Activated T-cell treated with anti-CD3 and anti-CD28 coated beads, Interleukin-2, amount 50 U/mL, for 24 hours (primary cell): ENCODE results near the gene PHF2.

Source experiments
- DNase-seq: peaks from one replicate; pipeline ENCODE4 v3.0.0-alpha.2; 2020
- H3K27ac Mint-ChIP-seq: 2 replicates; pipeline ENCODE4 v1.8.0; 2020; ENCODE audit warnings: mild to moderate bottlenecking, mixed read lengths
- H3K27me3 Mint-ChIP-seq: 2 replicates; pipeline ENCODE4 v1.8.0; 2020; ENCODE audit warnings: mixed read lengths
- H3K36me3 Mint-ChIP-seq: 2 replicates; pipeline ENCODE4 v1.8.0; 2020; ENCODE audit warnings: low read depth, mixed read lengths
- H3K4me1 Mint-ChIP-seq: 2 replicates; pipeline ENCODE4 v1.8.0; 2020; ENCODE audit warnings: low read depth, mixed read lengths
- H3K4me3 Mint-ChIP-seq: 2 replicates; pipeline ENCODE4 v1.8.0; 2020; ENCODE audit warnings: mild to moderate bottlenecking, moderate library complexity, mixed read lengths
- H3K9me3 Mint-ChIP-seq: 2 replicates; pipeline ENCODE4 v1.8.0; 2020; ENCODE audit warnings: mixed read lengths

PHF2 gene

GRCh38 chr9:93597142-93597706, 20.8 kb downstream of the PHF2 start:
- Mint-ChIP-seq H3K4me3 (no peak overlapping the region), H3K27ac (no peak overlapping the region), H3K4me1 (peaks cover 72% of the 10 kb centered on the region), H3K27me3 (no peaks in the 10 kb centered on the region), H3K36me3 (no peaks in the 10 kb centered on the region), H3K9me3 (no peaks in the 10 kb centered on the region)
- no peak for DNase-seq

GRCh38 chr9:93597871-93598646, 21.7 kb downstream of the PHF2 start:
- Mint-ChIP-seq H3K4me3 (no peak overlapping the region), H3K36me3 (peaks cover 2% of the 10 kb centered on the region), H3K27me3 (no peaks in the 10 kb centered on the region), H3K9me3 (no peaks in the 10 kb centered on the region), H3K27ac (no peak overlapping the region), H3K4me1 (peaks cover 69% of the 10 kb centered on the region)
- DNase-seq: no peak

- Mint-ChIP-seq H3K4me3 (no peak overlapping the region), H3K9me3 (no peaks in the 10 kb centered on the region), H3K27me3 (no peaks in the 10 kb centered on the region), H3K36me3 (peaks cover 6% of the 10 kb centered on the region), H3K27ac (peak overlapping the region; percentile 71), H3K4me1 (peaks cover 64% of the 10 kb centered on the region)
- no peak for DNase-seq
Measured at GRCh38 chr9:93598647-93599241, 22.4 kb downstream of the PHF2 start.

- H3K27ac Mint-ChIP-seq: no peak overlapping the region
- no peaks in the 10 kb centered on the region for H3K27me3 Mint-ChIP-seq
- DNase-seq: peak; percentile 27
- H3K4me1 Mint-ChIP-seq: peaks cover 62% of the 10 kb centered on the region
- peaks cover 2% of the 10 kb centered on the region for H3K9me3 Mint-ChIP-seq
- H3K36me3 Mint-ChIP-seq: peaks cover 14% of the 10 kb centered on the region
- H3K4me3 Mint-ChIP-seq: no peak overlapping the region
Measured at GRCh38 chr9:93599571-93600403, 23.4 kb downstream of the PHF2 start.

- H3K36me3 Mint-ChIP-seq: peaks cover 19% of the 10 kb centered on the region
- H3K27me3 Mint-ChIP-seq: no peaks in the 10 kb centered on the region
- DNase-seq: peak; percentile 30
- no peak overlapping the region for H3K4me3 Mint-ChIP-seq
- H3K4me1 Mint-ChIP-seq: peaks cover 60% of the 10 kb centered on the region
- H3K9me3 Mint-ChIP-seq: peaks cover 7% of the 10 kb centered on the region
- no peak overlapping the region for H3K27ac Mint-ChIP-seq
Measured at GRCh38 chr9:93600504-93600903, 24.1 kb downstream of the PHF2 start.

GRCh38 chr9:93601063-93601462, 24.7 kb downstream of the PHF2 start:
- Mint-ChIP-seq H3K4me3 (no peak overlapping the region), H3K27ac (no peak overlapping the region), H3K4me1 (peaks cover 55% of the 10 kb centered on the region)

GRCh38 chr9:93601666-93602065, 25.3 kb downstream of the PHF2 start:
- peaks cover 56% of the 10 kb centered on the region for H3K4me1 Mint-ChIP-seq
- no peak for DNase-seq
- H3K36me3 Mint-ChIP-seq: peaks cover 28% of the 10 kb centered on the region
- H3K27ac Mint-ChIP-seq: no peak overlapping the region
- peaks cover 13% of the 10 kb centered on the region for H3K9me3 Mint-ChIP-seq
- H3K4me3 Mint-ChIP-seq: no peak overlapping the region
- no peaks in the 10 kb centered on the region for H3K27me3 Mint-ChIP-seq

More at GRCh38 chr9:93601063-93601462, 24.7 kb downstream of the PHF2 start:
- peaks cover 7% of the 10 kb centered on the region for H3K9me3 Mint-ChIP-seq
- H3K27me3 Mint-ChIP-seq: no peaks in the 10 kb centered on the region
- DNase-seq: no peak
- H3K36me3 Mint-ChIP-seq: peaks cover 22% of the 10 kb centered on the region

GRCh38 chr9:93603011-93603410, 26.6 kb downstream of the PHF2 start:
- Mint-ChIP-seq H3K4me3 (no peak overlapping the region), H3K36me3 (peaks cover 35% of the 10 kb centered on the region), H3K9me3 (peaks cover 20% of the 10 kb centered on the region), H3K27ac (no peak overlapping the region), H3K27me3 (no peaks in the 10 kb centered on the region), H3K4me1 (peaks cover 51% of the 10 kb centered on the region)
- no peak for DNase-seq

- Mint-ChIP-seq H3K27ac (no peak overlapping the region), H3K27me3 (no peaks in the 10 kb centered on the region), H3K4me3 (no peak overlapping the region), H3K36me3 (peaks cover 36% of the 10 kb centered on the region), H3K4me1 (peaks cover 42% of the 10 kb centered on the region), H3K9me3 (peaks cover 22% of the 10 kb centered on the region)
- no peak for DNase-seq
Measured at GRCh38 chr9:93603906-93604326, 27.5 kb downstream of the PHF2 start.

- no peak overlapping the region for H3K4me3 Mint-ChIP-seq
- H3K4me1 Mint-ChIP-seq: peaks cover 22% of the 10 kb centered on the region
- no peaks in the 10 kb centered on the region for H3K27me3 Mint-ChIP-seq
- H3K9me3 Mint-ChIP-seq: peaks cover 34% of the 10 kb centered on the region
- H3K36me3 Mint-ChIP-seq: peaks cover 54% of the 10 kb centered on the region
- no peak for DNase-seq
- no peak overlapping the region for H3K27ac Mint-ChIP-seq
Measured at GRCh38 chr9:93606187-93606586, 29.8 kb downstream of the PHF2 start.

GRCh38 chr9:93610206-93610605, 33.8 kb downstream of the PHF2 start:
- H3K27ac Mint-ChIP-seq: no peak overlapping the region
- H3K4me3 Mint-ChIP-seq: no peak overlapping the region
- no peak for DNase-seq
- H3K36me3 Mint-ChIP-seq: peaks cover 41% of the 10 kb centered on the region
- H3K9me3 Mint-ChIP-seq: peaks cover 30% of the 10 kb centered on the region
- H3K27me3 Mint-ChIP-seq: no peaks in the 10 kb centered on the region
- peaks cover 27% of the 10 kb centered on the region for H3K4me1 Mint-ChIP-seq

- H3K27ac Mint-ChIP-seq: peak overlapping the region; percentile 63
Measured at GRCh38 chr9:93612052-93612795, 35.8 kb downstream of the PHF2 start.

GRCh38 chr9:93612796-93613154, 36.4 kb downstream of the PHF2 start:
- Mint-ChIP-seq H3K27ac (peak overlapping the region; percentile 63), H3K4me1 (peaks cover 20% of the 10 kb centered on the region), H3K36me3 (peaks cover 23% of the 10 kb centered on the region), H3K27me3 (no peaks in the 10 kb centered on the region), H3K9me3 (peaks cover 15% of the 10 kb centered on the region), H3K4me3 (no peak overlapping the region)
- DNase-seq: no peak

More at GRCh38 chr9:93612052-93612795, 35.8 kb downstream of the PHF2 start:
- no peak for DNase-seq
- Mint-ChIP-seq H3K4me3 (no peak overlapping the region), H3K36me3 (peaks cover 25% of the 10 kb centered on the region), H3K27me3 (no peaks in the 10 kb centered on the region), H3K9me3 (peaks cover 17% of the 10 kb centered on the region), H3K4me1 (peaks cover 18% of the 10 kb centered on the region)

GRCh38 chr9:93613174-93613573, 36.8 kb downstream of the PHF2 start:
- H3K36me3 Mint-ChIP-seq: peaks cover 22% of the 10 kb centered on the region
- peaks cover 14% of the 10 kb centered on the region for H3K9me3 Mint-ChIP-seq
- H3K4me1 Mint-ChIP-seq: peaks cover 24% of the 10 kb centered on the region
- DNase-seq: no peak
- peak overlapping the region; percentile 63 for H3K27ac Mint-ChIP-seq
- H3K4me3 Mint-ChIP-seq: no peak overlapping the region
- H3K27me3 Mint-ChIP-seq: no peaks in the 10 kb centered on the region
